ENCODE data around the gene BBS5. TPM values are rescaled to one million over a fixed set of nuclear protein-coding genes. Genes with fewer than 3 reads are reported as not detected.
"Not testable (repeated sequence)": the region's sequence is repeated elsewhere in the genome, so short reads cannot be mapped to it uniquely, and the experiment has no call there.

The BBS5 gene
- total and polyA plus RNA-seq, 4 donors = 1.3 to 12.6 (median 9.0) TPM

DNA sequence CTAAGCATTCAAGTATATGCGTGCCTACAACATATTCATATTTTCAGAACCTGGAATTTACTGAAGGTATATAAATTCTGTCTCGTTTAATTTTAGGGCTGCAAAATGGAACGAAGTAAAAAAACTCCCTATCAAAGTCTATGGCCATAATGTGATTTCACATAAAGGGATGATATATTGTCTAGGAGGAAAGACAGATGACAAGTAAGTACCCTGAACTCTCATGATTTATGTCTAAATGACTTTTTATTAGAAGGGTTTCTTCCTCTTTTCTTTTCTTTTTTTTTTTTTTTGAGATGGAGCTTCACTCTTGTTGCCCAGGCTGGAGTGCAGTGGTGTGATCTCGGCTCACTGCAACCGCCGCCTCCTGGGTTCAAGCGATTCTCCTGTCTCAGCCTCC is 35.5 kb downstream of the BBS5 start:
- H3K27ac ChIP-seq (ENCODE audit: low read depth in 1 of 2, low read length in 2 of 2); intact Hi-C loops (cut with DNase I); H3K9me3 ChIP-seq (ENCODE audit: control insufficient read depth, low read length); ATAC-seq (ENCODE audit: low FRiP score); H3K4me3 ChIP-seq (ENCODE audit: low read length in 2 of 2); DNase-seq; H3K36me3 ChIP-seq (ENCODE audit: control insufficient read depth in 1 of 2, insufficient read depth in 2 of 2, low read length in 1 of 2); H3K4me1 ChIP-seq (ENCODE audit: control insufficient read depth in 1 of 2, insufficient read depth in 2 of 2, low read length in 2 of 2); H3K27me3 ChIP-seq (ENCODE audit: control insufficient read depth in 1 of 2, insufficient read depth in 2 of 2, low read length in 1 of 2): not testable (repeated sequence)
- 92 to 93% methylated on average over 7 of the region's 7 CpGs for WGBS, 2 donors

GRCh38 chr2:169516488-169516995 is 37.2 kb downstream of the BBS5 start:
- H3K9me3 ChIP-seq (ENCODE audit: control insufficient read depth, low read length); H3K4me3 ChIP-seq (ENCODE audit: low read length in 2 of 2); H3K27me3 ChIP-seq (ENCODE audit: control insufficient read depth in 1 of 2, insufficient read depth in 2 of 2, low read length in 1 of 2); intact Hi-C loops (cut with DNase I); H3K4me1 ChIP-seq (ENCODE audit: control insufficient read depth in 1 of 2, insufficient read depth in 2 of 2, low read length in 2 of 2); H3K27ac ChIP-seq (ENCODE audit: low read depth in 1 of 2, low read length in 2 of 2); H3K36me3 ChIP-seq (ENCODE audit: control insufficient read depth in 1 of 2, insufficient read depth in 2 of 2, low read length in 1 of 2); ATAC-seq (ENCODE audit: low FRiP score); DNase-seq: not testable (repeated sequence)
- 96 to 99% methylated on average over 10 of the region's 10 CpGs for WGBS, 2 donors

- Histone ChIP-seq H3K36me3 (ENCODE audit: control insufficient read depth in 1 of 2, insufficient read depth in 2 of 2, low read length in 1 of 2) (no peaks in the 10 kb centered on the region), H3K4me3 (ENCODE audit: low read length in 2 of 2) (no peak overlapping the region), H3K4me1 (ENCODE audit: control insufficient read depth in 1 of 2, insufficient read depth in 2 of 2, low read length in 2 of 2) (no peaks in the 10 kb centered on the region), H3K9me3 (ENCODE audit: control insufficient read depth, low read length) (no peaks in the 10 kb centered on the region), H3K27ac (ENCODE audit: low read depth in 1 of 2, low read length in 2 of 2) (no peak overlapping the region), H3K27me3 (ENCODE audit: control insufficient read depth in 1 of 2, insufficient read depth in 2 of 2, low read length in 1 of 2) (no peaks in the 10 kb centered on the region)
- DNase-seq = no peak
- no peak for ATAC-seq (ENCODE audit: low FRiP score)
- intact Hi-C loops (cut with DNase I) = loop anchor here in 1 of 2 donors (10.0 kb wide), 1 partner anchor 404 kb away; no protein-coding TSS in a partner anchor
These were observed 41.6 kb downstream of the BBS5 start for GRCh38 chr2:169520896-169521295.

DNA sequence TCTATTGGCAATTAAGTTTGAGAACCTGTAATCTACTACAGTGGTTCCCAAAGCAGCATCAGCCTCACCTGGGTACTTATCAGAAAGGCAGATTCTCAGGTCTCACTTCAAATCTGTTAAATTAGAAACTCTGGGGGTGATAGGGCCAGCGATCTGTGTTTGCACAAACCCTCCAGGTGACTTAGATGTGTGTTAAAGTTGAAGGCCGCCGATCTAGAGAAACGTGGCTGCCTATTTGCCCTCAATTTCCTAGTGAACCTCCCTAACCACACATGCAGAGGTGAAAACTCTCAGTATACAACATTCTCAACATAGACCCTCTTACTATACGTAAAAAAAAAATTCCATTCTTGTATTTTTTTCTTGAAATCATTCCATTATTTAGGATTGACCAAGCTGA is 44.4 kb downstream of the BBS5 start:
- Histone ChIP-seq H3K27me3 (ENCODE audit: control insufficient read depth in 1 of 2, insufficient read depth in 2 of 2, low read length in 1 of 2) (no peaks in the 10 kb centered on the region), H3K4me1 (ENCODE audit: control insufficient read depth in 1 of 2, insufficient read depth in 2 of 2, low read length in 2 of 2) (no peaks in the 10 kb centered on the region), H3K9me3 (ENCODE audit: control insufficient read depth, low read length) (no peaks in the 10 kb centered on the region), H3K36me3 (ENCODE audit: control insufficient read depth in 1 of 2, insufficient read depth in 2 of 2, low read length in 1 of 2) (peaks cover 0 to 3% of the 10 kb centered on the region in 2 donors), H3K4me3 (ENCODE audit: low read length in 2 of 2) (no peak overlapping the region), H3K27ac (ENCODE audit: low read depth in 1 of 2, low read length in 2 of 2) (no peak overlapping the region)
- intact Hi-C loops (cut with DNase I) = loop anchor here in 1 of 2 donors (10.0 kb wide), 1 partner anchor 401 kb away; no protein-coding TSS in a partner anchor
- no peak for ATAC-seq (ENCODE audit: low FRiP score)
- 72 to 80% methylated on average over 5 of the region's 5 CpGs for WGBS, 2 donors
- no peak for DNase-seq

DNA sequence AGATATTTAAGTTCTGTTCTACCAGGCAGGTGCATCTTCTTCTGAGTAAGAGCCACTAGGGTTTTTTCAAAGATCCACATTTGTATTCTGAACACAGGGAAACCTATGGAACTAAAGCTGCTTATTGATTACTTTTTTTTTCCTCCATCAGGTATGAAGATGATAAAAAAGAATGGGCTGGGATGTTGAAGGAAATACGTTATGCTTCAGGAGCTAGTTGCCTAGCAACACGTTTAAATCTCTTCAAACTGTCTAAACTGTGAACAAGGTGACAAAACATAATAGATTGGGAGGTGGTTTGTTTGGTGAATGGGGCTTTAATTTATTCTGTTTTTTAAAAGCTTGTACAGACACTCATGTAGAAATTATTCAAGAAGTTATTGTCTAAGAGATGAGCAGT is 46.1 kb downstream of the BBS5 start:
- H3K36me3 ChIP-seq (ENCODE audit: control insufficient read depth in 1 of 2, insufficient read depth in 2 of 2, low read length in 1 of 2) = peaks cover 0 to 3% of the 10 kb centered on the region in 2 donors
- intact Hi-C loops (cut with DNase I) = loop anchor here in 1 of 2 donors (10.0 kb wide), 1 partner anchor 399 kb away; no protein-coding TSS in a partner anchor
- no peak for DNase-seq

DNA sequence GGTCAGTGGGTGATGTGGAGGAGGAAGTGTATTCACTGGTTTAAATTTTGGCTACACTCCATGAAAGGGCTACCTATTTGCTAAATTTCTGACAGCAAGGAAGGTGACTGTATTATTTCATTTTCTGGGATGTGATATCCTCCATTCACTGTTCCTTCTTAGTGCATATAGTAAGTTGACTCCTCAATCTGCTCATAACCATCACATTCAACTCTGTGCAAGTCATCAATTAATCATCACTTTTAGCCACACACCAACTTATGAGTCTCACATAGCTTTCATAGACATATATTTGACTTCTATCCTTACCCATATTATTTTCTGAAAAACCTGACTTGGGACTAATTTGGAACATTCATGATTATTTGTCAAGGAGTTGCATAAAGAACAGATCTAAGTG is 47.2 kb downstream of the BBS5 start:
- no peak for ATAC-seq (ENCODE audit: low FRiP score)
- intact Hi-C loops (cut with DNase I) = loop anchor here in 1 of 2 donors (10.0 kb wide), 1 partner anchor 398 kb away; no protein-coding TSS in a partner anchor
- H3K9me3 ChIP-seq (ENCODE audit: control insufficient read depth, low read length) = no peaks in the 10 kb centered on the region

More for the DNA sequence above, 46.1 kb downstream of the BBS5 start:
- 66 to 75% methylated on average over 2 of the region's 2 CpGs for whole genome bisulfite sequencing, 2 donors
- H3K27ac ChIP-seq (ENCODE audit: low read depth in 1 of 2, low read length in 2 of 2) = no peak overlapping the region
- no peaks in the 10 kb centered on the region for H3K4me1 ChIP-seq (ENCODE audit: control insufficient read depth in 1 of 2, insufficient read depth in 2 of 2, low read length in 2 of 2)
- H3K4me3 ChIP-seq (ENCODE audit: low read length in 2 of 2) = no peak overlapping the region
- H3K27me3 ChIP-seq (ENCODE audit: control insufficient read depth in 1 of 2, insufficient read depth in 2 of 2, low read length in 1 of 2) = no peaks in the 10 kb centered on the region
- H3K9me3 ChIP-seq (ENCODE audit: control insufficient read depth, low read length) = no peaks in the 10 kb centered on the region
- no peak for ATAC-seq (ENCODE audit: low FRiP score)

DNA sequence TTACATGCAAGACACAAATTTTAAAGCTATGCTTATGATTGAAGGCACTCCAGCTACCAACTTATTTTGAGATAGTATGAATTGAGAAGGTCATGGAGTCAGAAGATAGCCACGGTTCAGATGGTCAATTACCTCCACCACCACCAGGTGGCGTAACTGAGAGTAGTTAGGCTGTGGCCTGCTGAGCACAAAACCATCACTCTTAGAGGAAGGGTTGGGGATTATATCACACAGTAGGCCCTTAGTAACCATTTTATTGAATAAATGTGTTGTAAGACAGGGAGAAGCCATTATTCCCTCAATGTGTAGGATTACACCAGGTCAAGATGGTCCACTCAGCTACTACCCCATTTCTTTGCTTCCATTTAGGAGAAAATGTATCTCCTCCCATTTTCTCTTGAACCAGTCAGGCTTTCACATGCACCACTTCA is 49.0 kb downstream of the BBS5 start:
- Histone ChIP-seq H3K9me3 (ENCODE audit: control insufficient read depth, low read length) (no peaks in the 10 kb centered on the region), H3K27me3 (ENCODE audit: control insufficient read depth in 1 of 2, insufficient read depth in 2 of 2, low read length in 1 of 2) (no peaks in the 10 kb centered on the region), H3K4me3 (ENCODE audit: low read length in 2 of 2) (no peak overlapping the region), H3K27ac (ENCODE audit: low read depth in 1 of 2, low read length in 2 of 2) (no peak overlapping the region), H3K36me3 (ENCODE audit: control insufficient read depth in 1 of 2, insufficient read depth in 2 of 2, low read length in 1 of 2) (peaks cover 0 to 3% of the 10 kb centered on the region in 2 donors), H3K4me1 (ENCODE audit: control insufficient read depth in 1 of 2, insufficient read depth in 2 of 2, low read length in 2 of 2) (no peaks in the 10 kb centered on the region)
- intact Hi-C loops (cut with DNase I) = loop anchor here in 1 of 2 donors (10.0 kb wide), 1 partner anchor 397 kb away; no protein-coding TSS in a partner anchor
- no peak for ATAC-seq (ENCODE audit: low FRiP score)
- 15 to 25% methylated on average over 2 of the region's 2 CpGs for WGBS, 2 donors
- DNase-seq = peak; percentile 68 to 81

More for the DNA sequence above, 47.2 kb downstream of the BBS5 start:
- H3K27ac ChIP-seq (ENCODE audit: low read depth in 1 of 2, low read length in 2 of 2) = no peak overlapping the region
- no peak for DNase-seq
- H3K4me1 ChIP-seq (ENCODE audit: control insufficient read depth in 1 of 2, insufficient read depth in 2 of 2, low read length in 2 of 2) = no peaks in the 10 kb centered on the region
- H3K27me3 ChIP-seq (ENCODE audit: control insufficient read depth in 1 of 2, insufficient read depth in 2 of 2, low read length in 1 of 2) = no peaks in the 10 kb centered on the region
- H3K4me3 ChIP-seq (ENCODE audit: low read length in 2 of 2) = no peak overlapping the region
- peaks cover 0 to 3% of the 10 kb centered on the region in 2 donors for H3K36me3 ChIP-seq (ENCODE audit: control insufficient read depth in 1 of 2, insufficient read depth in 2 of 2, low read length in 1 of 2)

- DNase-seq; H3K9me3 ChIP-seq (ENCODE audit: control insufficient read depth, low read length); H3K4me1 ChIP-seq (ENCODE audit: control insufficient read depth in 1 of 2, insufficient read depth in 2 of 2, low read length in 2 of 2); ATAC-seq (ENCODE audit: low FRiP score); H3K27me3 ChIP-seq (ENCODE audit: control insufficient read depth in 1 of 2, insufficient read depth in 2 of 2, low read length in 1 of 2); H3K27ac ChIP-seq (ENCODE audit: low read depth in 1 of 2, low read length in 2 of 2); H3K4me3 ChIP-seq (ENCODE audit: low read length in 2 of 2); H3K36me3 ChIP-seq (ENCODE audit: control insufficient read depth in 1 of 2, insufficient read depth in 2 of 2, low read length in 1 of 2); intact Hi-C loops (cut with DNase I): not testable (repeated sequence)
- 91 to 94% methylated on average over 2 of the region's 2 CpGs for WGBS, 2 donors
These were observed 60.2 kb downstream of the BBS5 start for GRCh38 chr2:169539460-169539859.

- intact Hi-C loops (cut with DNase I) = no loop called here
- Histone ChIP-seq H3K9me3 (ENCODE audit: control insufficient read depth, low read length) (no peaks in the 10 kb centered on the region), H3K4me1 (ENCODE audit: control insufficient read depth in 1 of 2, insufficient read depth in 2 of 2, low read length in 2 of 2) (no peaks in the 10 kb centered on the region), H3K27ac (ENCODE audit: low read depth in 1 of 2, low read length in 2 of 2) (no peak overlapping the region), H3K4me3 (ENCODE audit: low read length in 2 of 2) (no peak overlapping the region), H3K27me3 (ENCODE audit: control insufficient read depth in 1 of 2, insufficient read depth in 2 of 2, low read length in 1 of 2) (no peaks in the 10 kb centered on the region), H3K36me3 (ENCODE audit: control insufficient read depth in 1 of 2, insufficient read depth in 2 of 2, low read length in 1 of 2) (no peaks in the 10 kb centered on the region)
- WGBS, 2 donors = 65 to 70% methylated on average over 2 of the region's 2 CpGs
- no peak for ATAC-seq (ENCODE audit: low FRiP score)
- no peak for DNase-seq
These were observed 60.9 kb downstream of the BBS5 start for GRCh38 chr2:169540146-169540545.
